Measurements from ENCODE around the gene NBEAL1.
"Not testable (repeated sequence)": the region's sequence is repeated elsewhere in the genome, so short reads cannot be mapped to it uniquely, and the experiment has no call there.

Gene NBEAL1

DNA sequence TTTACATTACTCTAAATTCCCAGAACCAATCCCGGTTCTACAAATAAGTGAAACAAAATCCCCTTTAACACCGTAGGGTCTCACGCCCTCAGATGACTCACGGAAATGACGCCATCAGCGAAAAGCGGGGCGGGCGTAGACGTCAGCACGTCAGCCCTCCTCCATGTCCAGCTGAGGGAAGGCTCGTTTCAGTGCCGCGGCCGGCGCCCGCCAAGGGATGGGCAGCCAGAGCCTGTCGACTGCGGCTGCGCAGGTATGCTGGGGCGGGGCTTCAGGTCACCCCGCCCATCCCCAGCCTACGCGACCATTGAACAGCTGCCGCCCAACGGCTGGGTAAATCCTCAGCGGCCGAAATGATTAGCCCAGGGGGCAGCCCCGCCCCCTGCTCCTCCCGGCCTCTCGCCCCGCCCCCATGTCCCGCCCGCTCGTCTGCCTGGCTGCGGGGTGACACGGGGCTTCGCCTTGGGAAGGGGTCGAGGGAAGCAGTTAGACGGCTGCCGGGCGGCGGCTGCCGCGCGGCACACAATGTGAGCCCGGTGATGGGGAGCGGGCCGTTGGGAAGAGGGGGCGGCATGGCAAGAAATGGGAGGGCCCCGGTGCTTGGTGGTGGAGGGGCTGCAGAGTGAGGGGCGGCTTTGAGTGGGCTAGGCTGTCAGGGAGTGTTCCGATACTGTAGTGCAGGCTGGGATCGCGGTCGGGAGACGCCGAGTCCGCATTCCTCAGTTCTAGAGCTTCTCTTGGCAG is at the start of gene NBEAL1:
NBEAL1 (plus strand) TSS at position 420 of the 744 bp plus-strand sequence. CDS start 1,510 bp downstream, outside the sequence.
- Histone ChIP-seq H3K4me1 (ENCODE audit: low read length) (peaks cover 9% of the 10 kb centered on the region; the same call in 1 of the 2 replicates), H3K9me3 (replicated peaks; ENCODE audit: insufficient read depth, low read length) (no peaks in the 10 kb centered on the region), H3K36me3 (replicated peaks; ENCODE audit: insufficient read depth, low read length) (no peaks in the 10 kb centered on the region), H3F3A (ENCODE audit: insufficient read depth, low read length) (peaks cover 6% of the 10 kb centered on the region; the same call in 1 of the 2 replicates), H4K20me1 (ENCODE audit: insufficient read depth, low read length) (no peaks in the 10 kb centered on the region), H2AFZ (ENCODE audit: low read length) (peak within 1 kb of the TSS; percentile 97), H3K79me2 (ENCODE audit: low read length) (0 out of 2 replicates have a peak, but pooled peaks cover 4% of the 10 kb centered on the region), H3K27me3 (replicated peaks; ENCODE audit: insufficient read depth, low read length) (no peaks in the 10 kb centered on the region), H3K9me2 (replicated peaks; ENCODE audit: insufficient read depth, low read length) (no peaks in the 10 kb centered on the region), H3K9ac (ENCODE audit: low read length) (peak within 1 kb of the TSS; percentile 84), H3K4me2 (ENCODE audit: low read depth, low read length) (peak within 1 kb of the TSS; percentile 91), H3K4me3 (ENCODE audit: low read length) (peak within 1 kb of the TSS; percentile 96), H3K27ac (ENCODE audit: low read length) (peak within 1 kb of the TSS; percentile 55; the same call in 1 of the 2 replicates)
- DNase-seq: peak; percentile 97
- TF ChIP-seq EZH2 (optimal IDR thresholded peaks at IDR 0.05; ENCODE audit: low read depth, low read length) (no peak), EZH2phosphoT487 (IDR thresholded peaks at IDR 0.05; ENCODE audit: low read length) (no peak)
- TF ChIP-seq, protein P1, sequence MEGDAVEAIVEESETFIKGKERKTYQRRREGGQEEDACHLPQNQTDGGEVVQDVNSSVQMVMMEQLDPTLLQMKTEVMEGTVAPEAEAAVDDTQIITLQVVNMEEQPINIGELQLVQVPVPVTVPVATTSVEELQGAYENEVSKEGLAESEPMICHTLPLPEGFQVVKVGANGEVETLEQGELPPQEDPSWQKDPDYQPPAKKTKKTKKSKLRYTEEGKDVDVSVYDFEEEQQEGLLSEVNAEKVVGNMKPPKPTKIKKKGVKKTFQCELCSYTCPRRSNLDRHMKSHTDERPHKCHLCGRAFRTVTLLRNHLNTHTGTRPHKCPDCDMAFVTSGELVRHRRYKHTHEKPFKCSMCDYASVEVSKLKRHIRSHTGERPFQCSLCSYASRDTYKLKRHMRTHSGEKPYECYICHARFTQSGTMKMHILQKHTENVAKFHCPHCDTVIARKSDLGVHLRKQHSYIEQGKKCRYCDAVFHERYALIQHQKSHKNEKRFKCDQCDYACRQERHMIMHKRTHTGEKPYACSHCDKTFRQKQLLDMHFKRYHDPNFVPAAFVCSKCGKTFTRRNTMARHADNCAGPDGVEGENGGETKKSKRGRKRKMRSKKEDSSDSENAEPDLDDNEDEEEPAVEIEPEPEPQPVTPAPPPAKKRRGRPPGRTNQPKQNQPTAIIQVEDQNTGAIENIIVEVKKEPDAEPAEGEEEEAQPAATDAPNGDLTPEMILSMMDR (IDR thresholded peaks at IDR 0.05; ENCODE audit: low read length): no peak

DNA sequence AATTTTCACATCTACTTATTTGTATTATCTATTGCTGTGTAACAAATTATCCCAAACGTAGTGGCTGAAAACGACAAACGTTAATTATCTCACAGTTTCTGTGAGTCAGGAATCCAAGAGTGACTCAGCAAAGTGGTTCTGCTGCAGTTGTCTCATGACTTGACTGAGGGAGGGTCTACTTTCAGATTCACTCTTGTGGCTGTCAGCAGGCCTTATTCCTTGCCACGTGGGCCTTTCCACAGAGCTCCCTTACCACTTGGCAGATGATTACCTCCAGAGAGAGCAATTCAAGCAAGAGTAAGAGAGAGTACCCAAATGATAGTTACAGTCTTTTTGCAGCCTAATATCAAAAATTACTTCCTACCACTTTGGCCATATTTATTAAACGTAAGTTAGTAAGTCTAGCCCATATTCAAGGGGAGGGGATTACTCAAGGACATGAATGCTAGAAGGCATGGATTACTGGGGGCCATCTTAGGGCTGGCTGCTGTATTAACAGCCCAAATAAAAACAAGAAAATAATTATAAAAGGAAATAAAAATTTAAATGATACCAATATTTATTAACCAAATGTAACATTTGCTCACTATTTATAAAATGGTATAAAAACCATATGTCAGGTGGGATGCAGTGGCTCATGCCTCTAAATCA is 48.7 kb upstream of the NBEAL1 start:
- DNase-seq: peak; percentile 65

DNA sequence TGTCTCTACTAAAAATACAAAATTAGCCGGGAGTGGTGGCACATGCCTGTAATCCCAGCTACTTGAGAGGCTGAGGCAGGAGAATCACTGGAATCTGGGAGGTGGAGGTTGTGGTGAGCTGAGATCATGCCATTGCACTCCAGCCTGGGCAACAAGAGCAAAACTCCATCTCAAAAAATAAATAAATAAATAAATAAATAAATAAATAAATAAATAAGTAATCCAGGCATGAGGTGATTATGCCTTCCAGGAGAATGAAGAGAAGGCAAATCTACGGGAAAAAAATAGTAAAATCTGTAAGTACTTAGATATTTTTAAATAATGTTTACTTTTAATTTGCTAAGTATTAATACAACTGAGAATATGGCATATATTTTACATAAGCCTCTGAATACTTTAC is 45.3 kb upstream of the NBEAL1 start:
- H3K9me2 ChIP-seq (replicated peaks; ENCODE audit: insufficient read depth, low read length); H3F3A ChIP-seq (ENCODE audit: insufficient read depth, low read length); H3K36me3 ChIP-seq (replicated peaks; ENCODE audit: insufficient read depth, low read length); H4K20me1 ChIP-seq (ENCODE audit: insufficient read depth, low read length); DNase-seq; H3K4me3 ChIP-seq (ENCODE audit: low read length); H3K4me1 ChIP-seq (ENCODE audit: low read length); H3K9ac ChIP-seq (ENCODE audit: low read length); H3K9me3 ChIP-seq (replicated peaks; ENCODE audit: insufficient read depth, low read length); H3K79me2 ChIP-seq (ENCODE audit: low read length); H3K27ac ChIP-seq (ENCODE audit: low read length); H3K27me3 ChIP-seq (replicated peaks; ENCODE audit: insufficient read depth, low read length); H2AFZ ChIP-seq (ENCODE audit: low read length); H3K4me2 ChIP-seq (ENCODE audit: low read depth, low read length): not testable (repeated sequence)

More for the DNA sequence above, 48.7 kb upstream of the NBEAL1 start:
- Histone ChIP-seq H3K9me2 (replicated peaks; ENCODE audit: insufficient read depth, low read length) (no peaks in the 10 kb centered on the region), H3K27me3 (replicated peaks; ENCODE audit: insufficient read depth, low read length) (no peaks in the 10 kb centered on the region), H3K4me1 (ENCODE audit: low read length) (peaks cover 8% of the 10 kb centered on the region; the same call in 1 of the 2 replicates), H3K9me3 (replicated peaks; ENCODE audit: insufficient read depth, low read length) (no peaks in the 10 kb centered on the region), H3F3A (ENCODE audit: insufficient read depth, low read length) (peaks cover 8% of the 10 kb centered on the region; the same call in 1 of the 2 replicates), H2AFZ (ENCODE audit: low read length) (no peak overlapping the region), H3K9ac (ENCODE audit: low read length) (no peak overlapping the region), H3K36me3 (replicated peaks; ENCODE audit: insufficient read depth, low read length) (no peaks in the 10 kb centered on the region), H4K20me1 (ENCODE audit: insufficient read depth, low read length) (no peaks in the 10 kb centered on the region), H3K4me2 (ENCODE audit: low read depth, low read length) (no peak overlapping the region), H3K4me3 (ENCODE audit: low read length) (no peak overlapping the region), H3K27ac (ENCODE audit: low read length) (no peak overlapping the region), H3K79me2 (ENCODE audit: low read length) (no peaks in the 10 kb centered on the region)
- TF ChIP-seq EZH2phosphoT487 (IDR thresholded peaks at IDR 0.05; ENCODE audit: low read length) (no peak), EZH2 (optimal IDR thresholded peaks at IDR 0.05; ENCODE audit: low read depth, low read length) (no peak)
- TF ChIP-seq, protein P1 (IDR thresholded peaks at IDR 0.05; ENCODE audit: low read length): no peak

Data from MM.1S (cell line).